HL-60 (cell line): ENCODE measurements around the gene FAM177A1.

Experiments
- GABPA ChIP-seq: IDR thresholded peaks from 2 replicates; pipeline ENCODE4 v1.6.1; 2012; ENCODE audit warnings: low read depth
- POLR2AphosphoS5 ChIP-seq: IDR thresholded peaks from 2 replicates; pipeline ENCODE4 v1.6.1; 2012; ENCODE audit warnings: low read depth
- SPI1 ChIP-seq: IDR thresholded peaks from 2 replicates; pipeline ENCODE4 v1.6.1; 2012; ENCODE audit warnings: low read depth, mild to moderate bottlenecking, borderline replicate concordance
- TF ChIP-seq, protein P1 (sequence below): IDR thresholded peaks from one replicate; pipeline ENCODE4 v1.5.1; 2011; ENCODE audit warnings: low read length, control low read depth, inconsistent platforms; ENCODE audit not compliant: insufficient read depth

DNA sequence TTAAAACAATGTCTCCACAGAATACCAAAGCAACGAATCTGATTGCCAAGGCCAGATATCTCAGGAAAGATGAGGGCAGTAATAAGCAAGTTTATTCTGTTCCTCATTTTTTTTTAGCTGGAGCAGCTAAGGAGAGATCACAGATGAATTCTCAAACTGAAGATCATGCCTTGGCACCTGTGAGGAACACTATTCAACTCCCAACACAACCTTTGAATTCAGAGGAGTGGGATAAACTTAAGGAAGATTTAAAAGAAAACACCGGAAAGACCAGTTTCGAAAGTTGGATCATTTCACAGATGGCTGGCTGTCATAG is 77.3 kb downstream of the FAM177A1 start:
- TF ChIP-seq POLR2AphosphoS5 (no peak), SPI1 (peak; percentile 69), GABPA (no peak)
- TF ChIP-seq, protein P1, sequence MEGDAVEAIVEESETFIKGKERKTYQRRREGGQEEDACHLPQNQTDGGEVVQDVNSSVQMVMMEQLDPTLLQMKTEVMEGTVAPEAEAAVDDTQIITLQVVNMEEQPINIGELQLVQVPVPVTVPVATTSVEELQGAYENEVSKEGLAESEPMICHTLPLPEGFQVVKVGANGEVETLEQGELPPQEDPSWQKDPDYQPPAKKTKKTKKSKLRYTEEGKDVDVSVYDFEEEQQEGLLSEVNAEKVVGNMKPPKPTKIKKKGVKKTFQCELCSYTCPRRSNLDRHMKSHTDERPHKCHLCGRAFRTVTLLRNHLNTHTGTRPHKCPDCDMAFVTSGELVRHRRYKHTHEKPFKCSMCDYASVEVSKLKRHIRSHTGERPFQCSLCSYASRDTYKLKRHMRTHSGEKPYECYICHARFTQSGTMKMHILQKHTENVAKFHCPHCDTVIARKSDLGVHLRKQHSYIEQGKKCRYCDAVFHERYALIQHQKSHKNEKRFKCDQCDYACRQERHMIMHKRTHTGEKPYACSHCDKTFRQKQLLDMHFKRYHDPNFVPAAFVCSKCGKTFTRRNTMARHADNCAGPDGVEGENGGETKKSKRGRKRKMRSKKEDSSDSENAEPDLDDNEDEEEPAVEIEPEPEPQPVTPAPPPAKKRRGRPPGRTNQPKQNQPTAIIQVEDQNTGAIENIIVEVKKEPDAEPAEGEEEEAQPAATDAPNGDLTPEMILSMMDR: no peak
